Endometrial microvascular endothelial cells (primary cell): ENCODE data around the gene TTC7B. TPM values are rescaled to one million over a fixed set of nuclear protein-coding genes. Genes with fewer than 3 reads are reported as not detected.

ENCODE experiments used
- in situ Hi-C: cut with HindIII; loops from 2 replicates; pipeline ENCODE4 v1.10.0; 2017; ENCODE audit warnings: low sequenced_read_pairs, low pct_unique_long_range_greater_than_20kb; ENCODE audit errors: inconsistent ontology term
- total RNA-seq: library from RNA; depleted of rRNA; stranded (reverse); fragments of >200 nt; gene quantifications from one replicate; pipeline ENCODE4 v1.2.3, GENCODE V29; 2015; ENCODE audit errors: inconsistent ontology term

Gene TTC7B
- total RNA-seq, 1 donor from 2014 or later, result 50.5 TPM

GRCh38 chr14:90755661-90756304 lies 60.4 kb downstream of the TTC7B start:
- in situ Hi-C loops, result no loop called here

GRCh38 chr14:90753456-90754005 lies 62.7 kb downstream of the TTC7B start:
- in situ Hi-C loops, result no loop called here

- in situ Hi-C loops, result no loop called here
These were observed 65.5 kb downstream of the TTC7B start for GRCh38 chr14:90750701-90751100.

- in situ Hi-C loops, result no loop called here
These were observed 66.0 kb downstream of the TTC7B start for GRCh38 chr14:90750191-90750590.

GRCh38 chr14:90747909-90748308 lies 68.3 kb downstream of the TTC7B start:
- in situ Hi-C loops, result no loop called here

- in situ Hi-C loops, result no loop called here
These were observed 72.4 kb downstream of the TTC7B start for GRCh38 chr14:90743826-90744225.

GRCh38 chr14:90743425-90743824 lies 72.8 kb downstream of the TTC7B start:
- in situ Hi-C loops, result no loop called here

GRCh38 chr14:90742729-90743128 lies 73.5 kb downstream of the TTC7B start:
- in situ Hi-C loops, result no loop called here

- in situ Hi-C loops, result no loop called here
These were observed 74.0 kb downstream of the TTC7B start for GRCh38 chr14:90742252-90742651.

GRCh38 chr14:90741682-90741946 lies 74.6 kb downstream of the TTC7B start:
- in situ Hi-C loops, result no loop called here

- in situ Hi-C loops, result no loop called here
These were observed 75.1 kb downstream of the TTC7B start for GRCh38 chr14:90740946-90741681.

GRCh38 chr14:90740081-90740480 lies 76.1 kb downstream of the TTC7B start:
- in situ Hi-C loops, result no loop called here

- in situ Hi-C loops, result no loop called here
These were observed 76.7 kb downstream of the TTC7B start for GRCh38 chr14:90739318-90740068.

- in situ Hi-C loops, result no loop called here
These were observed 83.0 kb downstream of the TTC7B start for GRCh38 chr14:90733139-90733808.

GRCh38 chr14:90732718-90733117 lies 83.5 kb downstream of the TTC7B start:
- in situ Hi-C loops, result no loop called here

GRCh38 chr14:90732139-90732538 lies 84.1 kb downstream of the TTC7B start:
- in situ Hi-C loops, result no loop called here

- in situ Hi-C loops, result no loop called here
These were observed 84.7 kb downstream of the TTC7B start for GRCh38 chr14:90731487-90731886.

- in situ Hi-C loops, result no loop called here
These were observed 85.9 kb downstream of the TTC7B start for GRCh38 chr14:90730206-90730766.

GRCh38 chr14:90728951-90729350 lies 87.3 kb downstream of the TTC7B start:
- in situ Hi-C loops, result no loop called here
